Endothelial cell (in vitro differentiated cells): ENCODE measurements around the gene PAEP. TPM values are rescaled to one million over a fixed set of nuclear protein-coding genes. Genes with fewer than 3 reads are reported as not detected.

Source experiments
- DNase-seq: peaks from one replicate; pipeline ENCODE4 v3.0.0; 2021; ENCODE audit warnings: low spot score
- H3K27ac Mint-ChIP-seq: one replicate; pipeline ENCODE4 v1.8.0; 2021; ENCODE audit warnings: mixed read lengths, inconsistent platforms; ENCODE audit not compliant: unreplicated experiment
- H3K27me3 Mint-ChIP-seq: one replicate; pipeline ENCODE4 v1.8.0; 2021; ENCODE audit warnings: mild to moderate bottlenecking, moderate library complexity, mixed read lengths, inconsistent platforms; ENCODE audit not compliant: unreplicated experiment
- H3K36me3 Mint-ChIP-seq: one replicate; pipeline ENCODE4 v1.8.0; 2021; ENCODE audit warnings: mild to moderate bottlenecking, low read depth, mixed read lengths, inconsistent platforms; ENCODE audit not compliant: unreplicated experiment
- H3K4me1 Mint-ChIP-seq: one replicate; pipeline ENCODE4 v1.8.0; 2021; ENCODE audit warnings: mild to moderate bottlenecking, mixed read lengths, inconsistent platforms; ENCODE audit not compliant: unreplicated experiment
- H3K4me3 Mint-ChIP-seq: one replicate; pipeline ENCODE4 v1.8.0; 2021; ENCODE audit warnings: mild to moderate bottlenecking, mixed read lengths, inconsistent platforms; ENCODE audit not compliant: unreplicated experiment
- H3K9me3 Mint-ChIP-seq: one replicate; pipeline ENCODE4 v1.8.0; 2021; ENCODE audit warnings: mixed read lengths, inconsistent platforms; ENCODE audit not compliant: unreplicated experiment
- total RNA-seq: library from RNA; stranded (reverse); fragmentation: NEBNext Ultra II Directional; extraction: Animal tissue kit (Norgen Biotek cat#: 25700); gene quantifications from one replicate; pipeline ENCODE4 v1.2.1, GENCODE V29; 2021; ENCODE audit not compliant: unreplicated experiment
- TF ChIP-seq, protein P1 (sequence below): fragments of 200-600 bp; sonication (generic); IDR thresholded peaks from one replicate; pipeline ENCODE4 v1.5.0; 2021; ENCODE audit warnings: antibody characterized with exemption; ENCODE audit not compliant: unreplicated experiment

PAEP gene
- total RNA-seq, 1 donor from 2014 or later, result not detected

DNA sequence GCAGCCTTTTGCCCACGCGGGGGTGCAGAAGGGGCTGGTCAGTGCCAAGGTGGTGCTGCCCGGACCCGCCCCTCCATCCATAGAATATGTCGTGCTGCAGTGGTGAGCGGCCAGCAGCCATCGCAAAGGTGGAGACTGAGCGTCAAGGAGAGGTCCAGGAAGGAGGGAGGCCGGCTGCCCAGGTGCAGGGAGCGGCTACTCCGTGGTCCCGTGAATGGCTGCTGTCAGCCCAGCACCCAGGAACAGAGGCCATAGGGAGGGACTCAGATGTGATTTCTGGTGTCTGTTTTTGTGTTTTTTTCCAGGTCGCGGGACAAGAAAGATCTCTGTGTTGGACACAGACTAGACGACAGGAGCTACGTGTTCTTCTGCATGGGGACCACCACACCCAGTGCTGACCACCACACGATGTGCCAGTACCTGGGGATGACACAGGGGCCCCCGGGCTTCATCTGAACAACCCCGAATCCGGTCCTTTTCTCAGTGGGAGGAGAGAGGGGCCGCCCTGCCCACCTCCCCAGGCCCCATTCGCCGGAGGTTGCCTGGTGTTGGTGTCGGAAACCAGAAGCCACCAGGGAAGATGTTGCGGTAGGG is 29.0 kb downstream of the PAEP start:
- DNase-seq, result no peak
- Mint-ChIP-seq H3K4me1 (no peaks in the 10 kb centered on the region), H3K27me3 (peaks cover 1% of the 10 kb centered on the region), H3K27ac (no peak overlapping the region), H3K4me3 (no peak overlapping the region), H3K9me3 (no peaks in the 10 kb centered on the region), H3K36me3 (no peaks in the 10 kb centered on the region)
- TF ChIP-seq, protein P1, sequence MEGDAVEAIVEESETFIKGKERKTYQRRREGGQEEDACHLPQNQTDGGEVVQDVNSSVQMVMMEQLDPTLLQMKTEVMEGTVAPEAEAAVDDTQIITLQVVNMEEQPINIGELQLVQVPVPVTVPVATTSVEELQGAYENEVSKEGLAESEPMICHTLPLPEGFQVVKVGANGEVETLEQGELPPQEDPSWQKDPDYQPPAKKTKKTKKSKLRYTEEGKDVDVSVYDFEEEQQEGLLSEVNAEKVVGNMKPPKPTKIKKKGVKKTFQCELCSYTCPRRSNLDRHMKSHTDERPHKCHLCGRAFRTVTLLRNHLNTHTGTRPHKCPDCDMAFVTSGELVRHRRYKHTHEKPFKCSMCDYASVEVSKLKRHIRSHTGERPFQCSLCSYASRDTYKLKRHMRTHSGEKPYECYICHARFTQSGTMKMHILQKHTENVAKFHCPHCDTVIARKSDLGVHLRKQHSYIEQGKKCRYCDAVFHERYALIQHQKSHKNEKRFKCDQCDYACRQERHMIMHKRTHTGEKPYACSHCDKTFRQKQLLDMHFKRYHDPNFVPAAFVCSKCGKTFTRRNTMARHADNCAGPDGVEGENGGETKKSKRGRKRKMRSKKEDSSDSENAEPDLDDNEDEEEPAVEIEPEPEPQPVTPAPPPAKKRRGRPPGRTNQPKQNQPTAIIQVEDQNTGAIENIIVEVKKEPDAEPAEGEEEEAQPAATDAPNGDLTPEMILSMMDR, result no peak

DNA sequence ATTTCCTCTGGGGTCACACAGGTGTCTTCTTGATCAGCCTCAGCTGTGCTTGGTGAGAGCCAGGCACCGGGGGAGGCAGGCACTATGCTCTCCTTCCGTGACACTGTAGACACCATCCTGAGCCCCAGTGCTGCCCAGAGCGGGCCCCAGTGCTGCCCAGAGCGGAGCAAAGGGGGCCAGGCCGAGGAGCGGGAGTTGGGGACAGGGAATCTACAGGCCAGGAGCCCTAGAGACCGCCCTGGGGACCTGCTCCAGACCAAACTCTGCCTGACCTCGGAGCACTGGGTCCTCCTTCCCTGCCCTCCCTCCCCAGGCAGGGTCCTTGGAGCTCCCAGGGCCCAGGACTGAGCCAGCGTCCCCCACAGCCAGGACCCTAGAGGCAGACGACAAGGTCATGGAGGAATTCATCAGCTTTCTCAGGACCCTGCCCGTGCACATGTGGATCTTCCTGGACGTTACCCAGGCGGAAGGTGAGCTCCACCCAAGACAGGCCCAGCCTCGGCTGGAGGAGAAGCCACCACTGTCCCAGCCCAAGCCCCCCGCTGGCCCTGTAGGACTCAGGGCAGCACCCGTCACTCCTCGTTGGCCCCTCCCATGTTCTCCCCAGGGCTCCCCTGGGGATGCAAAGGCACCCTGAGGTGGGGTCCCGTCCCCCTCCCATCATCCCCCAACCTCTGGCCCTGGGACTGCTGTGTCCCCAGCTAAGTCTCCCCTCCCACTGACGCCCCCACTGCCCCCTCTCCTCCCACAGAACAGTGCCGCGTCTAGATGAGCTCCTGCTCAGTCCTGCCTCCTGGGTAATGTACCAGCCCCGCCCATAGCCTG is 30.2 kb downstream of the PAEP start:
- no peak for DNase-seq

DNA sequence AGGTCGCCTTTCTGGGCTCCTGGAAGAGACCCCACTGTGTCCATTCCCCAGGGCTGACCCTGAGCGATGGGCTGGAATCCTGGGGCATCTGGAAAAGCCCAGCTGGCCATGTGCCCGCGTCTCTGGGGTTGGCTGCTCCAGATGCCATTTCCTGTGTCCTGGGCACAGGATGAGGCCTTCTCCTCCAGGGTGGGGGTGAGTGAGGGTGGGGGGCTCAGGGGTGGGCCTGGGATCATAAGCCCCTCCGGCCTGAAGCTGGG is 30.7 kb downstream of the PAEP start:
- H3K36me3 Mint-ChIP-seq, result no peaks in the 10 kb centered on the region
- DNase-seq, result no peak
- H3K27ac Mint-ChIP-seq, result no peak overlapping the region

More for the DNA sequence above, 30.2 kb downstream of the PAEP start:
- H3K9me3 Mint-ChIP-seq, result no peaks in the 10 kb centered on the region
- H3K27ac Mint-ChIP-seq, result no peak overlapping the region
- H3K4me1 Mint-ChIP-seq, result no peaks in the 10 kb centered on the region
- TF ChIP-seq, protein P1, result no peak
- no peaks in the 10 kb centered on the region for H3K36me3 Mint-ChIP-seq
- H3K27me3 Mint-ChIP-seq, result peaks cover 1% of the 10 kb centered on the region
- H3K4me3 Mint-ChIP-seq, result no peak overlapping the region

DNA sequence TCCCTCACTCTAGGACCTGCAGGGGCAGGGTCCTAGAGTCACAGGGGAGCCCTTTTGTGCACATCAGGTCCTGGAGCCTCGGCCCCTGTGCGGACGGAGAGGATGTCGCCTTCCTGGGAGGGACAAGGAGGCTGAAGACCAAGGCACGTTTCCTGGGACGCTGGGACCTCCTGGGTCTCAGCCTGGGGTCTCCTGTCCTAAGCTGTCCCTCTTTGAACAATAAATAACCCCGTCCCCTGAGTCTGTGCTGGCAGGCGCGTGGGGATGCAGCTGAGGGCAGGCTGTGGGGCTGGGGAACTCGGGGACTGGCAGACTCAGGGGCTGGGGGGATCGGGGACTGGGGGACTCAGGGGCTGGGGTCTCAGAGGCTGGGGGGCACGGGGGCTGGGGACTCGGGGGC is 31.1 kb downstream of the PAEP start:
- TF ChIP-seq, protein P1, result no peak
- Mint-ChIP-seq H3K36me3 (no peaks in the 10 kb centered on the region), H3K4me1 (no peaks in the 10 kb centered on the region), H3K9me3 (no peaks in the 10 kb centered on the region), H3K27me3 (peaks cover 1% of the 10 kb centered on the region), H3K4me3 (no peak overlapping the region), H3K27ac (no peak overlapping the region)
- no peak for DNase-seq

More for the DNA sequence above, 30.7 kb downstream of the PAEP start:
- Mint-ChIP-seq H3K9me3 (no peaks in the 10 kb centered on the region), H3K27me3 (peaks cover 1% of the 10 kb centered on the region), H3K4me3 (no peak overlapping the region), H3K4me1 (no peaks in the 10 kb centered on the region)
- TF ChIP-seq, protein P1, result no peak

DNA sequence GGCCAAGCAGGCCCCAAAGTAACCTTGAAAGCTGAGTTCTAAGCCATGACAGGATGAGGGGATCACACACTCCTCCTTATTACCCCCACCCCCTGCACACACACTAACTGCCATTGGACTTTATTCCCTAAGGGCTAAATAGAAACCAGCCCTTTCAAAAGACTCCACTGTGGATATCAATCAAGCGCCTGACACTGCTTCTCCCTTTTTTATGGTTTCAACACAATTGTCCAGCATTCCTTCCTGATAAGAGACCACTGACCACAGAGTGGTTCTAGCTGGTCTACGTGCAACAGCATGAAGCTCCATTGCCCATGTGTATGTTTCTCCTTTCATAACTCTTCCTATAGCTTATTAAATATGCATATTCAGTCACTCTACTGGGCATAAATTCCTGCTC is 34.7 kb downstream of the PAEP start:
- no peak for DNase-seq
- Mint-ChIP-seq H3K9me3 (no peaks in the 10 kb centered on the region), H3K4me1 (no peaks in the 10 kb centered on the region), H3K27ac (no peak overlapping the region), H3K27me3 (no peaks in the 10 kb centered on the region), H3K4me3 (no peak overlapping the region), H3K36me3 (no peaks in the 10 kb centered on the region)
- TF ChIP-seq, protein P1, result no peak
